ENCODE data around the gene EPHB4.
"Not testable (repeated sequence)": the region's sequence is repeated elsewhere in the genome, so short reads cannot be mapped to it uniquely, and the experiment has no call there.

EPHB4 gene

DNA sequence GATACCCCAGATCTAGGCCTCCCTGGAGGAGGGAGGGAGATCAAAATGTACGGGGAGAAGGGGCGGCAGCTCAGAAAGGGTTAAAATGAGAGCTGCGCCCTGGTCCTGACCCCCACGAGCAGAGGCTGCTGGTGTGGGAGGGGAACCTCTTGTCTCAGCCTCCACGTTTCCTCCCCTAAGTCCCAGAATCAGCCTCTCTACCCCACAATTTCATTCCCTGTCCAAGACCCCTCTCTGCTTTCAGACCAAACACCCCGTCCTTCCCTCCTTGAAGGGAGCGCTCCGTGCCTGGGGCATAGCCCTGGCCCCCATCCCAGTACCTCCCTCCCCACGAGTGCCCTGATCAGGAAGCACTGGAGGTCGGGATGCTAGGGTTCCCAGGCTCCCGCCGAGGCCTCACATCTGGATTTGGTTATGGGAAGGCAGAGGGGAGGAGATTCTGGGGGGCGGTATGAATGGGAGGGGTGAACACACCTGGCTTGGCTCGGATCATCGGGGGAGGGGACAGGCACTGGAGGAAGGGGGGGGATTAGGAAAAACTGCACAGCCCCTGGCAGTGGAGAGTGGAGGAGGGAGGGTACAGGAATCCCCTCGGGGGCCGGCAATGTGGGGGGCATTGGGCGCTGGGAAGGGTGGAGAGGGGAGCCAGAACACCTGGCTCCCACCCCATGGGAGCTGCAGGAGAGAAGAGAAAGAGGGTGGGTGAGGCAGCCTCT lies 2.7 kb downstream of the EPHB4 start:
- no peak overlapping the region for H3K9ac ChIP-seq (ENCODE audit: low read length)
- H3K27me3 ChIP-seq (ENCODE audit: control insufficient read depth, insufficient read depth, low read length), result no peaks in the 10 kb centered on the region
- H3K27ac ChIP-seq (ENCODE audit: low read depth, low read length), result peak overlapping the region; percentile 21
- H3K4me1 ChIP-seq (ENCODE audit: control insufficient read depth, insufficient read depth, low read length), result peaks cover 8% of the 10 kb centered on the region
- peaks cover 14% of the 10 kb centered on the region for H3K36me3 ChIP-seq (ENCODE audit: control insufficient read depth, insufficient read depth, low read length)
- peak overlapping the region; percentile 74 for H3K4me3 ChIP-seq (ENCODE audit: low read length)

DNA sequence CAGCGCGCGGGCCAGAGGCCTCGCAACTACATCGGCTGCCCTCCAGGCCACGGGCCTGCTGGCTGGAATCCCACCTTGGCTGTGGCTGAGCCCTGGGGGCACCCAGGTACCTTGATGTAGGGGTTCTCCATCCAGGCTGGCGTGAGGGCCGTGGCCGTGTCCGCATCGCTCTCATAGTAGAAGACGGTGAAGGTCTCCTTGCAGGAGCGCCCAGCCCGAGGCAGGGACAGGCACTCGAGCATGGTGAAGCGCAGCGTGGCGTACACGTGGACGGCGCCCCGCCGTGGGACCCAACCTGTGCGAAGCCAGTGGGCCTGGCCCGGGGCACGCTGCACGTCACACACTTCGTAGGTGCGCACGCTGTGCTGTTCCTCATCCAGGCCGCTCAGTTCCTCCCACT lies 3.8 kb downstream of the EPHB4 start:
- Histone ChIP-seq H3K27ac (ENCODE audit: low read depth, low read length) (no peak overlapping the region), H3K27me3 (ENCODE audit: control insufficient read depth, insufficient read depth, low read length) (no peaks in the 10 kb centered on the region), H3K9ac (ENCODE audit: low read length) (no peak overlapping the region), H3K36me3 (ENCODE audit: control insufficient read depth, insufficient read depth, low read length) (peaks cover 14% of the 10 kb centered on the region), H3K4me3 (ENCODE audit: low read length) (no peak overlapping the region), H3K4me1 (ENCODE audit: control insufficient read depth, insufficient read depth, low read length) (peaks cover 8% of the 10 kb centered on the region)

GRCh38 chr7:100823140-100823525 lies 4.2 kb downstream of the EPHB4 start:
- H3K36me3 ChIP-seq (ENCODE audit: control insufficient read depth, insufficient read depth, low read length), result peaks cover 14% of the 10 kb centered on the region

DNA sequence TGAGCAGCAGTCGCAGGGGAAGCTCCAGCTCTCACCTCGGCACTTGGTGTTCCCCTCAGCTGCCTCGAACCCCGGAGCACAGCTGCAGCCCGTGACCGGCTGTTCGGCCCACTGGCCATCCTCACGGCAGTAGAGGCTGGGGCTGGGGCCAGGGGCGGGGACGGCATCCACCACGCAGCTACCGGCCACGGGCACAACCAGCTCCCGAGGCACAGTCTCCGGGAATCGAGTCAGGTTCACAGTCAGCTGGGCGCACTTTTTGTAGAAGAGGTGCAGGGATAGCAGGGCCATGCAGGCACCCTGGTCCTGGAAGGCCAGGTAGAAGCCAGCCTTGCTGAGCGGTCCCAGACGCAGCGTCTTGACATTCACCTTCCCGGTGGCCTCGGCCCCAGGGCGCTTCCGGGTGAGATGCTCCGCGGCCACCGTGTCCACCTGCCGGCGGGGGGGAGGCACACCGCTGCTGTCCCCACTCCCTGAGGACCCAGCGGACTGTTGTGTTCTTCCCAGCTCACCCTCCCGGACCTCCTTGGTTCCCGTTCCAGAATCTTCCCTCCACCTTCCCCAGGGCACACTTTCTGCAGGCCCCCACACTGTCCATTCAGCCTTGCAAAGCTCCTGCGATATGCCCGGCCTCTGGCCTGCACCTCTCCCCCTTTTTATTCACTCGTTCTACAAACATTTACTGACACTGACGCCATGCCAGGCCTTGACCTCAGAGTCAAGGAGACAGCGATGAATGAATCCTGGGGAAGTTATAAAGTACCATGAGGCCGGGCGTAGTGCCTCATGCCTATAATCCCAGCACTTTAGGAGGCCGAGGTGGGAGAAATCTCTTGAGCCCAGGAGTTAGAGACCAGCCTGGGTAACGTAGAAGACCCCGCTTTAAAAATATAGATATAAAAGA lies 4.8 kb downstream of the EPHB4 start:
- Histone ChIP-seq H3K36me3 (ENCODE audit: control insufficient read depth, insufficient read depth, low read length) (peaks cover 14% of the 10 kb centered on the region), H3K4me1 (ENCODE audit: control insufficient read depth, insufficient read depth, low read length) (peaks cover 8% of the 10 kb centered on the region), H3K9ac (ENCODE audit: low read length) (no peak overlapping the region), H3K27me3 (ENCODE audit: control insufficient read depth, insufficient read depth, low read length) (no peaks in the 10 kb centered on the region), H3K27ac (ENCODE audit: low read depth, low read length) (no peak overlapping the region), H3K4me3 (ENCODE audit: low read length) (no peak overlapping the region)

More at GRCh38 chr7:100823140-100823525, 4.2 kb downstream of the EPHB4 start:
- Histone ChIP-seq H3K4me3 (ENCODE audit: low read length) (no peak overlapping the region), H3K27ac (ENCODE audit: low read depth, low read length) (no peak overlapping the region), H3K9ac (ENCODE audit: low read length) (no peak overlapping the region), H3K4me1 (ENCODE audit: control insufficient read depth, insufficient read depth, low read length) (peaks cover 8% of the 10 kb centered on the region), H3K27me3 (ENCODE audit: control insufficient read depth, insufficient read depth, low read length) (no peaks in the 10 kb centered on the region)

DNA sequence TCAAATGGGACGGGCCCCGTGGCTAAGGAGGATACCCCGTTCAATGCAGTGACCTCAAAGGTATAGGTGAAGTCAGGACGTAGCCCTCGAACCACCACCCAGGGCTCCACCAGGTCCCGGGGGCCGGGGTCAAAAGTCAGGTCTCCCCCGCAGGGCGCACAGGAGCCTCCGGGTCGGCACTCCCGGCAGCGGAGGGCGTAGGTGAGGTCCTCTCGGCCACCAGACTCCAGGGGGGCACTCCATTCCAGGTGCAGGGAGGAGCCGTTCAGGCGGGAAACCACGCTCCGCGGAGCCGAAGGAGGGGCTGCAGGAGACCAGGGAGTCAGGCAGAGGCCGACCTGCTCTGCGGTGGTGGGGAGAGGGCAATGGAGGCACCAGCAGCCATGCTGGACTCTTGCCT lies 7.7 kb downstream of the EPHB4 start:
- Histone ChIP-seq H3K4me1 (ENCODE audit: control insufficient read depth, insufficient read depth, low read length) (no peaks in the 10 kb centered on the region), H3K9ac (ENCODE audit: low read length) (no peak overlapping the region), H3K4me3 (ENCODE audit: low read length) (no peak overlapping the region), H3K27me3 (ENCODE audit: control insufficient read depth, insufficient read depth, low read length) (no peaks in the 10 kb centered on the region), H3K27ac (ENCODE audit: low read depth, low read length) (no peak overlapping the region), H3K36me3 (ENCODE audit: control insufficient read depth, insufficient read depth, low read length) (peaks cover 19% of the 10 kb centered on the region)

- Histone ChIP-seq H3K36me3 (ENCODE audit: control insufficient read depth, insufficient read depth, low read length) (peaks cover 17% of the 10 kb centered on the region), H3K27me3 (ENCODE audit: control insufficient read depth, insufficient read depth, low read length) (no peaks in the 10 kb centered on the region), H3K4me1 (ENCODE audit: control insufficient read depth, insufficient read depth, low read length) (no peaks in the 10 kb centered on the region), H3K27ac (ENCODE audit: low read depth, low read length) (no peak overlapping the region), H3K9ac (ENCODE audit: low read length) (no peak overlapping the region), H3K4me3 (ENCODE audit: low read length) (no peak overlapping the region)
Measured at GRCh38 chr7:100818825-100819224, 8.5 kb downstream of the EPHB4 start.

DNA sequence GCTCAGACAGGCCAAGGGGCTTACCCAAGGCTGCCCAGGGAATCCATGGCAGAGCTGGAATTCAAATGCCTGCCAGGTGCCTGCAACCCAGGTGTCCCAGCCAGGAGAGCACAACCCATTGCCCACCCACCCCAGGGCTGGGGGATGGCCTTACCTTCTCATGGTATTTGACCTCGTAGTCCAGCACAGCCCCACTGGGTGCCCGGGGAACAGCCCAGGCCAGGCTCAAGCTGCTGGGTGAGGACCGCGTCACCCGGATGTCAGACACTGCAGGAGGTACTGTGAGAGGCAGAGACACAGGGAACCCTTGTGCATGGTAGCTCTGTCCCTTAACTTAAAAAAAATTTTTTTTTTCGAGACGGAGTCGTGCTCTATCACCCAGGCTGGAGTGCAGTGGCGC lies 9.0 kb downstream of the EPHB4 start:
- no peaks in the 10 kb centered on the region for H3K27me3 ChIP-seq (ENCODE audit: control insufficient read depth, insufficient read depth, low read length)

GRCh38 chr7:100817097-100817496 lies 10.2 kb downstream of the EPHB4 start:
- no peaks in the 10 kb centered on the region for H3K4me1 ChIP-seq (ENCODE audit: control insufficient read depth, insufficient read depth, low read length)
- no peak overlapping the region for H3K9ac ChIP-seq (ENCODE audit: low read length)
- H3K36me3 ChIP-seq (ENCODE audit: control insufficient read depth, insufficient read depth, low read length), result peaks cover 13% of the 10 kb centered on the region
- H3K27ac ChIP-seq (ENCODE audit: low read depth, low read length), result no peak overlapping the region
- H3K27me3 ChIP-seq (ENCODE audit: control insufficient read depth, insufficient read depth, low read length), result no peaks in the 10 kb centered on the region
- no peak overlapping the region for H3K4me3 ChIP-seq (ENCODE audit: low read length)

More for the DNA sequence above, 9.0 kb downstream of the EPHB4 start:
- H3K4me3 ChIP-seq (ENCODE audit: low read length), result no peak overlapping the region
- no peaks in the 10 kb centered on the region for H3K4me1 ChIP-seq (ENCODE audit: control insufficient read depth, insufficient read depth, low read length)
- no peak overlapping the region for H3K27ac ChIP-seq (ENCODE audit: low read depth, low read length)
- H3K36me3 ChIP-seq (ENCODE audit: control insufficient read depth, insufficient read depth, low read length), result peaks cover 18% of the 10 kb centered on the region
- H3K9ac ChIP-seq (ENCODE audit: low read length), result no peak overlapping the region

DNA sequence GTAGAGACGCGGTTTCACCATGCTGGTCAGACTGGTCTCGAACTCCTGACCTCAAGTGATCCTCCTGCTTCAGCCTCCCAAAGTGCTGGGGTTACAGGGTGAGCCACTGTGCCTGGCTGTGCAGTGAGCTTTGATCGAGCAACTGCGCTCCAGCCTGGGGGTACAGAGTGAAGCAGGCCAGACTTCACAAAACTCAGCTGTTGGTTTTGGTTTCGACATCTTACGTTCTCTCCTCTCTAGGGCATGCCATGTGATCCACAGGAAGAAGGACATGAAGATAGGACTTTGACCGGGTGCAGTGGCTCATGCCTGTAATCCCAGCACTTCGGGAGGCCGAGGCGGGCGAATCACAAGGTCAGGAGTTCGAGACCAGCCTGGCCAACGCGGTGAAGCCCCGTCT lies 10.8 kb downstream of the EPHB4 start:
- H3K27ac ChIP-seq (ENCODE audit: low read depth, low read length); H3K9ac ChIP-seq (ENCODE audit: low read length); H3K4me1 ChIP-seq (ENCODE audit: control insufficient read depth, insufficient read depth, low read length); H3K4me3 ChIP-seq (ENCODE audit: low read length); H3K27me3 ChIP-seq (ENCODE audit: control insufficient read depth, insufficient read depth, low read length): not testable (repeated sequence)
- H3K36me3 ChIP-seq (ENCODE audit: control insufficient read depth, insufficient read depth, low read length), result peaks cover 13% of the 10 kb centered on the region

GRCh38 chr7:100812729-100813128 lies 14.6 kb downstream of the EPHB4 start:
- no peak overlapping the region for H3K9ac ChIP-seq (ENCODE audit: low read length)
- no peaks in the 10 kb centered on the region for H3K27me3 ChIP-seq (ENCODE audit: control insufficient read depth, insufficient read depth, low read length)
- H3K36me3 ChIP-seq (ENCODE audit: control insufficient read depth, insufficient read depth, low read length), result peaks cover 8% of the 10 kb centered on the region
- H3K4me1 ChIP-seq (ENCODE audit: control insufficient read depth, insufficient read depth, low read length), result no peaks in the 10 kb centered on the region
- no peak overlapping the region for H3K4me3 ChIP-seq (ENCODE audit: low read length)
- no peak overlapping the region for H3K27ac ChIP-seq (ENCODE audit: low read depth, low read length)

DNA sequence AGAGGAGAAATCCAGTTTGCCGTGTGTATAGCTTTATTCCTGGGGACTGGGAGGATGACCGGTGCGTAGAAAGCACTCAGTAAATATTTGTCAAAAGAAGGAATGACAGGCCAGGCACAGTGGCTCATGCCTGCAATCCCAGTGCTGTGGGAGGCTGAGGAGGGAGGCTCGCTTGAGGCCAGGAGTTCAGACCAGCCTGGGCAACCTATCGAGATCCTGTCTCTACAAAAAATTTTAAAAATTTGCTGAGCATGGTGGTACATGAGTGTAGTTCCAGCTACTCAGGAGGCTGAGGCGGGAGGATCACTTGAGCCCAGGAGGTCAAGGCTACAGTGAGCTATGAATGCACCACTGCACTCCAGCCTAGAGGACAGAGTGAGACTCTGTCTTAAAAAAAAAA lies 15.8 kb downstream of the EPHB4 start:
- H3K4me1 ChIP-seq (ENCODE audit: control insufficient read depth, insufficient read depth, low read length), result no peaks in the 10 kb centered on the region
- H3K27me3 ChIP-seq (ENCODE audit: control insufficient read depth, insufficient read depth, low read length), result no peaks in the 10 kb centered on the region
- H3K36me3 ChIP-seq (ENCODE audit: control insufficient read depth, insufficient read depth, low read length), result peaks cover 10% of the 10 kb centered on the region
- H3K4me3 ChIP-seq (ENCODE audit: low read length), result no peak overlapping the region
- no peak overlapping the region for H3K9ac ChIP-seq (ENCODE audit: low read length)
- no peak overlapping the region for H3K27ac ChIP-seq (ENCODE audit: low read depth, low read length)

DNA sequence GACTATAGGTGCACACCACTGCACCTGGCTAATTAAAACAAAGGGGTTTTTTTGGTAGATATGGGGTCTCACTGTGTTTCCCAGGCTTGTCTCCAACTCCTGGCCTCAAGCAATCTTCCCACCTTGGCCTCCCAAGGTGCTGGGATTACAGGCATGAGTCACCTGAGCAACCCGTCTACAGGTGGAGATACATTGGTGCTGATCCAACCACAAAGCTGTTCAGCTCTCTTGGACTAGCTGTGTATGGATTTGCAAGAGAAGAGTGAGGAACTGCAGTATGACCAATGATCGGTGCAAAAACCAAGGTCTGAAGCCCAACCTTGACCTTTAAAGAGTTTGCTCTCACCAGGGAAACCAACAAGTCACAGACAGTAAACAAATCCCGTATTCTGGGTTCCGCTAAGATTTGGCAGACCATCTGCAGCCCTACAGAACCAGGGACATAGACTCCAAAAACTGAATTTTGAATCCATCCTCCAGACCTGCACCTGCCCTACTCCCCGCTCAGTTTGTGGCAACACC lies 18.9 kb downstream of the EPHB4 start:
- no peak overlapping the region for H3K9ac ChIP-seq (ENCODE audit: low read length)
- no peaks in the 10 kb centered on the region for H3K27me3 ChIP-seq (ENCODE audit: control insufficient read depth, insufficient read depth, low read length)
- peaks cover 3% of the 10 kb centered on the region for H3K4me1 ChIP-seq (ENCODE audit: control insufficient read depth, insufficient read depth, low read length)
- no peak overlapping the region for H3K27ac ChIP-seq (ENCODE audit: low read depth, low read length)
- no peak overlapping the region for H3K4me3 ChIP-seq (ENCODE audit: low read length)
- H3K36me3 ChIP-seq (ENCODE audit: control insufficient read depth, insufficient read depth, low read length), result peaks cover 5% of the 10 kb centered on the region

Measured in rectal smooth muscle tissue (tissue), 1 donor.